ENCODE measurements around the gene DIPK1A.

Gene DIPK1A

GRCh38 chr1:92961131-92961895 is at the start of gene DIPK1A:
Gene DIPK1A (minus strand): TSS chr1:92961462. CDS start chr1:92961429, 33 bp downstream.
- DNase-seq = peak; percentile 82
- no peaks in the 10 kb centered on the region for H3K9me3 ChIP-seq (ENCODE audit: severe bottlenecking)
- no peaks in the 10 kb centered on the region for H3K27me3 ChIP-seq (ENCODE audit: insufficient read depth, low read depth, severe bottlenecking)
- H3K36me3 ChIP-seq = peaks cover 3% of the 10 kb centered on the region; the same call in 1 of the 2 replicates
- peak within 1 kb of the TSS; percentile 90 for H3K27ac ChIP-seq
- H3K4me3 ChIP-seq (ENCODE audit: low read depth, low read length) = peak within 1 kb of the TSS; percentile 53
- TF ChIP-seq CTCF (IDR thresholded peaks at IDR 0.05; ENCODE audit: low read depth, low read length) = peak; percentile 47

DNA sequence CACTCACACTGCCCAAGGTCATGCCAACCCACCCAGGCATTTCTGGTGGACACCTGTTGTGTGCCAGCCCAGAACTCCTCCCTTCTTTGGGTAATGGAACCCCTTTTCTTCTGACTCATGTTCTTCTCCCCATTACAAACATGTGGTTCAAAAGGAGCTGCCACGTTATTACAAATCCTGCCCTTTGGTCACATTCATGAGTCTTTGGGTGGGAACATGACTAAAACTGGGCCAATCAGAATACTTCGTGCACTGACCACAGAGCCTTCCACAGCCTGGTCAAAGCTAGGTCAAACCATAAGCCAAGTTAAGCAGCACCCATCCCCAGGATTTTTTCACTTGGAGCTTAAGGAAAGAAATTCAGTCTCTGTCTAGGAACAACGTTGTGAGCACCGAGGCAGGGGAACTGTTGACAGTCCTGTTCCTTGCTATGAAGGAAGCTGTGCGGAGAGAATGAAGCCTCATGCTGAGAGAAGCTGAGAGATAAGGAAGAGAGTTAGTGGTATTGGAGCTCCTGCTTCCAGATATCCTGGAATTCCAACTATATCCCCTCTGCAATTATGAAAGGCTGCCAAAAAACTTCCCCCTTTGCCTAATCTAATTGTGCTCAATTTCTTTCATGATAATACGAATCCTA is 46.8 kb upstream of the DIPK1A start:
- Histone ChIP-seq H3K27me3 (ENCODE audit: insufficient read depth, low read depth, severe bottlenecking) (no peaks in the 10 kb centered on the region), H3K27ac (no peak overlapping the region), H3K36me3 (no peaks in the 10 kb centered on the region), H3K4me3 (ENCODE audit: low read depth, low read length) (no peak overlapping the region), H3K9me3 (ENCODE audit: severe bottlenecking) (no peaks in the 10 kb centered on the region)
- TF ChIP-seq CTCF (IDR thresholded peaks at IDR 0.05; ENCODE audit: low read depth, low read length) = no peak
- no peak for DNase-seq

GRCh38 chr1:93005252-93005598 is 44.0 kb upstream of the DIPK1A start:
- no peak for TF ChIP-seq CTCF (IDR thresholded peaks at IDR 0.05; ENCODE audit: low read depth, low read length)
- Histone ChIP-seq H3K36me3 (no peaks in the 10 kb centered on the region), H3K9me3 (ENCODE audit: severe bottlenecking) (no peaks in the 10 kb centered on the region), H3K27ac (no peak overlapping the region), H3K27me3 (ENCODE audit: insufficient read depth, low read depth, severe bottlenecking) (no peaks in the 10 kb centered on the region), H3K4me3 (ENCODE audit: low read depth, low read length) (no peak overlapping the region)
- no peak for DNase-seq

DNA sequence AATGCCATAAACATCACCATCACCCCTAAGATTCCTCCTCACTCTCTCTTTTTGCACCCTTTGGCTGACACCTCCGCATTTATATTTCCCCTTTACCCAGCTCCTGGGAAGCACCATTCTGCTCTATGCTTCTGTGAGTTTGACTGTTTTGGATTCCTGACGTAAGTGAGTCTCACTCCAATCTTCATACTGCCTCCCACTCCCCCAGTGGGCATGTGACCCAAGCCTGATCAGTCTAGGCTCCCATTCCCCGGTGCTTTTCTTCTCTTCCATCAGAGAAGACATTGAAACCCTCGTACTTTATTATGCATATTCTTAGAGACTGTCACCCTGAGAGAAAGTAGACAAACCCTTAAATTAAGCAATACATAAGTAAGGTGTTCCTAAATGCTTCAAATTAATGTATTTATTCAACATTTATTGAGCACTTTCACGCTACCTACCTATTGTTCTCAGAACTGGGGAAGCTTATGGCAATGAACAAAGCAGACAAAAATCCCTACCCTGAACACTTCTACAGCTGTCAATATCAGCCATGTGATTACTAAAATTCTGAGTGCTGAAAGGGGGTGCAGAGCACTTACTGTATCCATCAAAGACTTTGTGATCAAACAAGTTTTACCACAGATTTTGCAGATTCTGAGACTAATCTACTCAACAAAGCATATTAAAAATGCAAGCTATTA is 43.4 kb upstream of the DIPK1A start:
- no peak for TF ChIP-seq CTCF (IDR thresholded peaks at IDR 0.05; ENCODE audit: low read depth, low read length)
- no peak overlapping the region for H3K4me3 ChIP-seq (ENCODE audit: low read depth, low read length)
- H3K27me3 ChIP-seq (ENCODE audit: insufficient read depth, low read depth, severe bottlenecking) = no peaks in the 10 kb centered on the region
- DNase-seq = no peak
- no peaks in the 10 kb centered on the region for H3K36me3 ChIP-seq
- no peak overlapping the region for H3K27ac ChIP-seq
- H3K9me3 ChIP-seq (ENCODE audit: severe bottlenecking) = no peaks in the 10 kb centered on the region

DNA sequence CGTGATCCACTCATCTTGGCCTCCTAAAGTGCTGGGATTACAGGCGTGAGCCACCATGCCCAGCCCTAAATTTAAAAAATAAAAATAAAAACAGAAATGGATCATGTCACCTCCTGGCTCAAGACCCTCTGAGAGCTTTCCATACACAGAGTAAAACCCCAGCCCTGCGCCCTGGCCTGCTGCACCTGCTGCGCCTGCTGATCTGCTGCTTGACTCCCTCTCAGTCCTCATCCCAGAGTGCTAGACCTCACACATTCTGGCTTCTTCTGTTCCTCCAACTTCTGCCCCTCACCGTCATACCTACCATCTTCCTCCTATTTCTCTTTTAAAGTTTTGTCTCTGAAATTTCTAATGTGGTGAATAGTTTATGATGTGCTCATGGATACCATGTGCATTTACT is 42.7 kb upstream of the DIPK1A start:
- DNase-seq = no peak
- Histone ChIP-seq H3K4me3 (ENCODE audit: low read depth, low read length) (no peak overlapping the region), H3K9me3 (ENCODE audit: severe bottlenecking) (no peaks in the 10 kb centered on the region), H3K27ac (no peak overlapping the region), H3K27me3 (ENCODE audit: insufficient read depth, low read depth, severe bottlenecking) (no peaks in the 10 kb centered on the region), H3K36me3 (no peaks in the 10 kb centered on the region)
- TF ChIP-seq CTCF (IDR thresholded peaks at IDR 0.05; ENCODE audit: low read depth, low read length) = no peak
